Activated CD4-positive, alpha-beta T cell treated with anti-CD3 and anti-CD28 coated beads for 4 hours (primary cell): ENCODE results near the gene UBE4A.

ENCODE experiments used
- DNase-seq, 2 donors: peaks; one replicate each; pipeline ENCODE4 v3.0.0-alpha.2; 2020

UBE4A gene

GRCh38 chr11:118342503-118343161 lies 16.8 kb upstream of the UBE4A start, which contains the start of gene CD3D:
Gene CD3D, minus strand, starts transcription at chr11:118342705. Its CDS starts 98 bp downstream, at chr11:118342607.
- peak; percentile 74 to 75 for DNase-seq

- peak in 1 of 2 donors; percentile 26 for DNase-seq
These were observed 16.2 kb upstream of the UBE4A start for GRCh38 chr11:118343248-118343647.

GRCh38 chr11:118343981-118344515 lies 15.4 kb upstream of the UBE4A start, which contains the start of gene CD3G:
Gene CD3G, plus strand, starts transcription at chr11:118344344. Its CDS starts 80 bp downstream, at chr11:118344424.
- peak; percentile 70 to 72 for DNase-seq

GRCh38 chr11:118349475-118349874 lies 9.9 kb upstream of the UBE4A start:
- DNase-seq = no peak

GRCh38 chr11:118353084-118353710 lies 6.2 kb upstream of the UBE4A start:
- no peak for DNase-seq

- no peak for DNase-seq
These were observed 1.3 kb upstream of the UBE4A start for GRCh38 chr11:118358071-118358470.

GRCh38 chr11:118364956-118365615 lies 5.7 kb downstream of the UBE4A start:
- DNase-seq = no peak

- DNase-seq = no peak
These were observed 6.9 kb downstream of the UBE4A start for GRCh38 chr11:118366287-118366686.

GRCh38 chr11:118370774-118371173 lies 11.4 kb downstream of the UBE4A start:
- no peak for DNase-seq

- no peak for DNase-seq
These were observed 13.9 kb downstream of the UBE4A start for GRCh38 chr11:118373263-118373662.

GRCh38 chr11:118373871-118374270 lies 14.5 kb downstream of the UBE4A start:
- DNase-seq = no peak

GRCh38 chr11:118374729-118375128 lies 15.3 kb downstream of the UBE4A start:
- no peak for DNase-seq

GRCh38 chr11:118375978-118376377 lies 16.6 kb downstream of the UBE4A start:
- DNase-seq = no peak

GRCh38 chr11:118379497-118379896 lies 20.1 kb downstream of the UBE4A start:
- no peak for DNase-seq

GRCh38 chr11:118380571-118380970 lies 21.2 kb downstream of the UBE4A start:
- DNase-seq = no peak

GRCh38 chr11:118382954-118383353 lies 23.6 kb downstream of the UBE4A start:
- no peak for DNase-seq

GRCh38 chr11:118383657-118384056 lies 24.3 kb downstream of the UBE4A start:
- no peak for DNase-seq

- DNase-seq = no peak
These were observed 36.7 kb downstream of the UBE4A start for GRCh38 chr11:118396097-118396501.

- DNase-seq = no peak
These were observed 38.0 kb downstream of the UBE4A start for GRCh38 chr11:118397448-118397847.

- DNase-seq = peak; percentile 42 to 43
These were observed 39.6 kb downstream of the UBE4A start for GRCh38 chr11:118398791-118399559.

- DNase-seq = peak; percentile 92 to 95
These were observed 41.9 kb downstream of the UBE4A start, which contains the start of gene ATP5MG for GRCh38 chr11:118401151-118401879. Gene ATP5MG, plus strand, starts transcription at chr11:118401606. Its CDS starts 60 bp downstream, at chr11:118401666.
